H1 (cell line): ENCODE data around the gene WDR38. TPM values are rescaled to one million over a fixed set of nuclear protein-coding genes. Genes with fewer than 3 reads are reported as not detected.

ENCODE experiments used
- CTCF ChIA-PET: fragments of 300-600 bp; sonication (Branson Sonifier 250); formaldehyde crosslinking; loops from one replicate; lab custom pipeline; 2021; ENCODE audit not compliant: partially characterized antibody; lab: Charles Lee
- POLR2A ChIA-PET: fragments of 300-600 bp; sonication (Branson Sonifier 250); formaldehyde crosslinking; loops from one replicate; lab custom pipeline; 2021; ENCODE audit warnings: inconsistent platforms; ENCODE audit not compliant: partially characterized antibody; lab: Charles Lee
- DNase-seq, 2 experiments: peaks; one replicate each; pipeline versions ENCODE4 v3.0.0 to v3.0.0-alpha.2; 2010 to 2022; ENCODE audit warnings: low spot score in 2 of 2, low read depth in 1 of 2, mixed read lengths in 1 of 2
- FAIRE-seq: peaks from 2 replicates; lab custom pipeline; 2011; peaks lifted over from hg19 to GRCh38; lab: Jason Lieb, UNC
- H2AFZ ChIP-seq: 2 replicates; pipeline ENCODE4 v1.8.1; 2012; ENCODE audit warnings: low read length, inconsistent platforms
- H2AK5ac ChIP-seq: 2 replicates; pipeline ENCODE4 v1.6.1; 2013; ENCODE audit warnings: low read depth, low read length
- H2BK120ac ChIP-seq: replicated peaks from 2 replicates; pipeline ENCODE3; 2013; ENCODE audit warnings: low read depth, low read length, inconsistent platforms
- H2BK12ac ChIP-seq: 2 replicates; pipeline ENCODE4 v1.6.1; 2013; ENCODE audit warnings: low read depth, low read length
- H2BK15ac ChIP-seq: 2 replicates; pipeline ENCODE4 v1.6.1; 2013; ENCODE audit warnings: low read length
- H2BK20ac ChIP-seq: 2 replicates; pipeline ENCODE4 v1.6.1; 2013; ENCODE audit warnings: low read length
- H2BK5ac ChIP-seq: 2 replicates; pipeline ENCODE4 v1.6.1; 2013; ENCODE audit warnings: low read depth, low read length
- H3K14ac ChIP-seq: 2 replicates; pipeline ENCODE4 v1.6.1; 2013; ENCODE audit warnings: inconsistent platforms; ENCODE audit not compliant: insufficient read length
- H3K18ac ChIP-seq: 2 replicates; pipeline ENCODE4 v1.6.1; 2013; ENCODE audit warnings: low read length; ENCODE audit errors: extremely low read depth
- H3K23ac ChIP-seq: 2 replicates; pipeline ENCODE4 v1.6.1; 2013; ENCODE audit warnings: inconsistent platforms; ENCODE audit not compliant: insufficient read length
- H3K23me2 ChIP-seq: 2 replicates; pipeline ENCODE4 v1.6.1; 2013; ENCODE audit warnings: low read depth, low read length
- H3K27ac ChIP-seq: 2 replicates; pipeline ENCODE4 v1.6.1; 2011; ENCODE audit warnings: low read depth, low read length, inconsistent platforms
- H3K27me3 ChIP-seq, 4 experiments: replicated peaks in 1 of 4; 1 replicate in 1 of 4; 2 replicates in 3 of 4; pipeline versions ENCODE4 v1.6.1 to v1.8.1; 2011 to 2013; ENCODE audit warnings: low read length in 3 of 4, mild to moderate bottlenecking in 3 of 4, inconsistent platforms in 2 of 4, mixed read lengths in 2 of 4, moderate library complexity in 1 of 4; ENCODE audit not compliant: control insufficient read depth in 3 of 4, insufficient read depth in 3 of 4; ENCODE audit errors: extremely low read depth in 1 of 4
- H3K36me3 ChIP-seq, 4 experiments: 2 replicates each; pipeline versions ENCODE4 v1.6.1 to v1.8.1; 2011 to 2013; ENCODE audit warnings: mild to moderate bottlenecking in 4 of 4, low read length in 3 of 4, moderate library complexity in 2 of 4, control low read depth in 1 of 4, inconsistent platforms in 1 of 4; ENCODE audit not compliant: insufficient read depth in 4 of 4, control insufficient read depth in 2 of 4
- H3K4ac ChIP-seq: replicated peaks from 2 replicates; pipeline ENCODE3; 2013; ENCODE audit warnings: low read length, low read depth, mixed read lengths, inconsistent platforms; ENCODE audit not compliant: insufficient read length
- H3K4me1 ChIP-seq, 4 experiments: replicated peaks in 1 of 4; 1 replicate in 1 of 4; 2 replicates in 3 of 4; pipeline versions ENCODE4 v1.6.1 to v1.8.1; 2011 to 2013; ENCODE audit warnings: low read length in 3 of 4, inconsistent platforms in 2 of 4, mixed read lengths in 1 of 4; ENCODE audit not compliant: insufficient read depth in 4 of 4, control insufficient read depth in 3 of 4
- H3K4me2 ChIP-seq, 2 experiments: 2 replicates each; pipeline versions ENCODE4 v1.6.1 to v1.8.1; 2011 to 2013; ENCODE audit warnings: low read depth in 2 of 2, low read length in 2 of 2, control low read depth in 1 of 2, inconsistent platforms in 1 of 2, mild to moderate bottlenecking in 1 of 2; ENCODE audit not compliant: insufficient read depth in 1 of 2
- H3K4me3 ChIP-seq, 4 experiments: fragments of 200-600, 300-600 bp in 1 of 4; sonication (generic), shearing (Covaris generic), sonication (Bioruptor Twin) in 1 of 4; 2 replicates each; pipeline versions ENCODE4 v1.5.1 to v1.8.1; 2011 to 2016; ENCODE audit warnings: low read length in 4 of 4, low read depth in 3 of 4, control low read depth in 2 of 4, inconsistent platforms in 2 of 4, mild to moderate bottlenecking in 2 of 4, mixed read lengths in 1 of 4, moderate library complexity in 1 of 4; ENCODE audit not compliant: insufficient read depth in 2 of 4; ENCODE audit errors: extremely low read depth in 1 of 4
- H3K56ac ChIP-seq: replicated peaks from 2 replicates; pipeline ENCODE3; 2013; ENCODE audit warnings: low read depth, mild to moderate bottlenecking, mixed read lengths, low read length, inconsistent platforms; ENCODE audit not compliant: insufficient read length
- H3K79me1 ChIP-seq: 2 replicates; pipeline ENCODE4 v1.6.1; 2013; ENCODE audit warnings: low read depth, low read length, control low read depth
- H3K79me2 ChIP-seq, 2 experiments: 2 replicates each; pipeline versions ENCODE4 v1.6.1 to v1.8.1; 2012 to 2013; ENCODE audit warnings: low read length in 2 of 2, mild to moderate bottlenecking in 2 of 2, inconsistent platforms in 1 of 2; ENCODE audit not compliant: insufficient read depth in 2 of 2, control insufficient read depth in 1 of 2
- H3K9ac ChIP-seq, 4 experiments: replicated peaks in 1 of 4; 1 replicate in 1 of 4; 2 replicates in 3 of 4; pipeline versions ENCODE4 v1.6.1 to v1.8.1; 2011 to 2013; ENCODE audit warnings: low read depth in 3 of 4, low read length in 3 of 4, control low read depth in 2 of 4, mild to moderate bottlenecking in 2 of 4, moderate library complexity in 2 of 4, inconsistent platforms in 1 of 4; ENCODE audit errors: extremely low read depth in 1 of 4
- H3K9me3 ChIP-seq, 2 experiments: 2 replicates each; pipeline versions ENCODE4 v1.6.1 to v1.8.1; 2012 to 2013; ENCODE audit warnings: mild to moderate bottlenecking in 2 of 2, moderate library complexity in 2 of 2, control low read depth in 1 of 2, inconsistent platforms in 1 of 2, low read depth in 1 of 2, low read length in 1 of 2, mixed read lengths in 1 of 2; ENCODE audit not compliant: insufficient read depth in 2 of 2
- H4K20me1 ChIP-seq, 2 experiments: replicated peaks in 1 of 2; 2 replicates each; pipeline versions ENCODE3 to v1.8.1; 2011 to 2013; ENCODE audit warnings: inconsistent platforms in 2 of 2, low read length in 2 of 2, mild to moderate bottlenecking in 1 of 2; ENCODE audit not compliant: insufficient read depth in 2 of 2, control insufficient read depth in 1 of 2
- H4K5ac ChIP-seq: 2 replicates; pipeline ENCODE4 v1.6.1; 2013; ENCODE audit warnings: low read length, low read depth, mixed read lengths, inconsistent platforms; ENCODE audit not compliant: insufficient read length
- H4K8ac ChIP-seq: 2 replicates; pipeline ENCODE4 v1.8.0; 2013; ENCODE audit warnings: mild to moderate bottlenecking, moderate library complexity, low read length, inconsistent platforms; ENCODE audit not compliant: insufficient read depth; ENCODE audit errors: extremely low read depth
- H4K91ac ChIP-seq: replicated peaks from 2 replicates; pipeline ENCODE3; 2013; ENCODE audit warnings: low read length, mixed read lengths, inconsistent platforms; ENCODE audit not compliant: insufficient read length
- CEBPB ChIP-seq: IDR thresholded peaks from 2 replicates; pipeline ENCODE4 v1.6.1; 2012; ENCODE audit warnings: low read depth, low read length
- CTCF ChIP-seq, 3 experiments: IDR thresholded peaks; 1 replicate in 2 of 3; 2 replicates in 1 of 3; pipeline versions ENCODE4 v1.5.1 to v1.6.1; 2011; ENCODE audit warnings: low read length in 3 of 3, mild to moderate bottlenecking in 3 of 3, inconsistent platforms in 2 of 3, low read depth in 1 of 3, moderate library complexity in 1 of 3; ENCODE audit not compliant: insufficient read depth in 1 of 3; ENCODE audit errors: control extremely low read depth in 1 of 3
- JUND ChIP-seq: IDR thresholded peaks from 2 replicates; pipeline ENCODE4 v1.6.1; 2011; ENCODE audit warnings: mild to moderate bottlenecking, improper control_type of control experiment, low read length
- RAD21 ChIP-seq, 2 experiments: IDR thresholded peaks in 1 of 2; conservative IDR thresholded peaks in 1 of 2; 2 replicates each; pipeline ENCODE4 v1.6.1; 2011; ENCODE audit warnings: low read depth in 2 of 2, low read length in 2 of 2, improper control_type of control experiment in 1 of 2, inconsistent platforms in 1 of 2, mild to moderate bottlenecking in 1 of 2, moderate library complexity in 1 of 2
- polyA plus RNA-seq, 7 experiments: library from polyadenylated mRNA; depleted of rRNA in 3 of 7; stranded (reverse) in 5 of 7; unstranded in 2 of 7; fragments of >200 nt in 5 of 7; fragments of 200-250 nt in 2 of 7; gene quantifications; 1 replicate in 5 of 7; 2 replicates in 1 of 7; 4 replicates in 1 of 7; pipeline versions ENCODE4 v1.2.1 to v1.2.3, GENCODE V29; 2011 to 2013; ENCODE audit warnings: missing spikeins in 2 of 7, mixed read lengths in 2 of 7
- total RNA-seq: library from RNA; stranded (reverse); fragmentation: NEBNext Ultra II Directional; extraction: Animal tissue kit (Norgen Biotek cat#: 25700); gene quantifications from 2 replicates; pipeline ENCODE4 v1.2.1, GENCODE V29; 2021

The WDR38 gene
- total and polyA plus RNA-seq, 2 of the 8 experiments (the other 6 are each of a cell fraction or from before 2014, with no cell fraction given), result not detected

GRCh38 chr9:124894741-124895170 is 41.5 kb downstream of the WDR38 start:
- Histone ChIP-seq H3K27me3 (no peaks in the 10 kb centered on the region), H2BK20ac (no peak overlapping the region), H4K5ac (no peak overlapping the region), H3K79me1 (no peaks in the 10 kb centered on the region), H3K36me3 (peaks cover 0 to 6% (median 0%) of the 10 kb centered on the region in 4 experiments; a peak in 3 of 8 replicates), H2BK5ac (no peak overlapping the region), H4K20me1 (no peaks in the 10 kb centered on the region), H2AK5ac (no peak overlapping the region), H2BK120ac (no peak overlapping the region), H3K56ac (no peak overlapping the region), H3K23me2 (no peaks in the 10 kb centered on the region), H2AFZ (no peak overlapping the region), H3K4me2 (no peak overlapping the region), H3K4ac (no peak overlapping the region), H4K8ac (no peak overlapping the region), H3K9ac (no peak overlapping the region), H3K27ac (no peak overlapping the region), H4K91ac (no peak overlapping the region), H3K18ac (no peak overlapping the region), H3K23ac (no peak overlapping the region), H3K9me3 (no peaks in the 10 kb centered on the region), H3K14ac (no peak overlapping the region), H3K4me1 (no peaks in the 10 kb centered on the region), H3K79me2 (no peaks in the 10 kb centered on the region), H3K4me3 (no peak overlapping the region), H2BK12ac (no peak overlapping the region), H2BK15ac (no peak overlapping the region)
- ChIA-PET CTCF (interaction anchor here (0.8 to 4.5 kb wide), 17 partner anchors 10 to 237 kb away, joined by 3 to 55 read pairs (median 6); partner anchors contain the start of genes OLFML2A, RPL35 and WDR38), POLR2A (interaction anchor here (2.0 to 31.1 kb wide), 2 partner anchors 14 to 32 kb away, joined by 7 to 573 read pairs; partner anchors contain the start of genes ARPC5L, RPL35 and WDR38)
- FAIRE-seq, result peak; percentile 65
- no peak for DNase-seq
- TF ChIP-seq RAD21 (IDR thresholded peaks at IDR 0.05 in 1 of 2, conservative IDR thresholded peaks at IDR 0.05 in 1 of 2; ENCODE audit: low read depth in 2 of 2, low read length in 2 of 2), result peak; percentile 69 to 85
- peak in 2 of 3 experiments; percentile 60 to 67; a peak in 3 of 4 replicates for TF ChIP-seq CTCF (IDR thresholded peaks at IDR 0.05; ENCODE audit: control extremely low read depth in 1 of 3, insufficient read depth in 1 of 3, low read depth in 1 of 3, low read length in 3 of 3)
- TF ChIP-seq CEBPB, result peak; percentile 65; the same call in 1 of the 2 replicates
- no peak for TF ChIP-seq JUND
